Sigmoid colon (tissue), 7 donors: ENCODE data around the gene DNAJC9. TPM values are rescaled to one million over a fixed set of nuclear protein-coding genes. Genes with fewer than 3 reads are reported as not detected.

Experiments
- DNase-seq: peaks from one replicate; pipeline ENCODE4 v3.0.0-alpha.2; 2019
- H3K27ac ChIP-seq, 4 donors: fragments of 200-600 bp; sonication (generic); one replicate each; pipeline ENCODE4 v1.5.1; 2016 to 2019; ENCODE audit warnings: mild to moderate bottlenecking in 1 of 4
- H3K27me3 ChIP-seq, 3 donors: fragments of 200-600 bp; sonication (generic); one replicate each; pipeline ENCODE4 v1.5.1; 2019; ENCODE audit warnings: mild to moderate bottlenecking in 1 of 3
- H3K36me3 ChIP-seq, 4 donors: fragments of 200-600 bp; sonication (generic); one replicate each; pipeline ENCODE4 v1.5.1; 2016 to 2019
- H3K4me1 ChIP-seq, 4 donors: fragments of 200-600 bp; sonication (generic); one replicate each; pipeline ENCODE4 v1.5.1; 2017 to 2019
- H3K4me3 ChIP-seq, 4 donors: fragments of 200-600 bp; sonication (generic); one replicate each; pipeline ENCODE4 v1.5.1; 2017 to 2019; ENCODE audit warnings: mild to moderate bottlenecking in 2 of 4, moderate library complexity in 1 of 4
- H3K9me3 ChIP-seq, 4 donors: fragments of 200-600 bp in 3 of 4; sonication (generic) in 3 of 4; one replicate each; pipeline versions ENCODE4 v1.5.1 to v1.6.1; 2013 to 2019
- CTCF ChIP-seq, 4 experiments: fragments of 450-650 bp in 3 of 4; fragments of 200-600 bp in 1 of 4; IDR thresholded peaks; one replicate each; pipeline ENCODE4 v1.5.1; 2016 to 2019; ENCODE audit warnings: antibody characterized with exemption in 4 of 4, mild to moderate bottlenecking in 3 of 4, moderate library complexity in 2 of 4
- EP300 ChIP-seq, 4 donors: sonication (generic); formaldehyde crosslinking; IDR thresholded peaks; one replicate each; pipeline ENCODE4 v1.6.1; 2017; ENCODE audit warnings: antibody characterized with exemption in 4 of 4
- POLR2A ChIP-seq, 2 donors: fragments of 450-650 bp; IDR thresholded peaks; one replicate each; pipeline ENCODE4 v1.6.1; 2016; ENCODE audit warnings: antibody characterized with exemption in 2 of 2, mild to moderate bottlenecking in 2 of 2, moderate library complexity in 2 of 2
- POLR2AphosphoS5 ChIP-seq, 4 donors: sonication (generic); formaldehyde crosslinking; IDR thresholded peaks; one replicate each; pipeline ENCODE4 v1.6.1; 2017; ENCODE audit warnings: antibody characterized with exemption in 4 of 4
- WGBS, 2 donors: extraction: QIAGEN DNeasy Blood & Tissue Kit; methylation state at CpG; one replicate each; pipeline ENCODE4 v1.1.7; 2013; 5-methylcytosine and 5-hydroxymethylcytosine counted together
- intact Hi-C: fragments of 100-400 bp; cut with DNase I; formaldehyde crosslinking; loops from one replicate; pipeline ENCODE4 v1.15.1; 2023
- polyA plus RNA-seq, 3 donors: library from polyadenylated mRNA; stranded (reverse); fragments of 200-250 nt; gene quantifications; one replicate each; pipeline ENCODE4 v1.2.3, GENCODE V29; 2013
- total RNA-seq, 4 donors: library from RNA; depleted of rRNA; stranded (reverse); fragments of >200 nt; gene quantifications; one replicate each; pipeline ENCODE4 v1.1.0, GENCODE V29; 2016
- donor health status: healthy with polysubstance abuse.
- donor health status: Bipolar disorder and iron deficiency.
- donor health status: healthy.

The DNAJC9 gene, protein sequence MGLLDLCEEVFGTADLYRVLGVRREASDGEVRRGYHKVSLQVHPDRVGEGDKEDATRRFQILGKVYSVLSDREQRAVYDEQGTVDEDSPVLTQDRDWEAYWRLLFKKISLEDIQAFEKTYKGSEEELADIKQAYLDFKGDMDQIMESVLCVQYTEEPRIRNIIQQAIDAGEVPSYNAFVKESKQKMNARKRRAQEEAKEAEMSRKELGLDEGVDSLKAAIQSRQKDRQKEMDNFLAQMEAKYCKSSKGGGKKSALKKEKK
- 10 to 100 TPM; 10.2 to 14.3 (median 13.7) TPM for total RNA-seq
- polyA plus RNA-seq, result 10 to 100 TPM in 2 of 3 donors, 1 to 10 TPM in 1; 7.8 to 22.1 (median 12.5) TPM

- Histone ChIP-seq H3K27ac (peak within 1 kb of the TSS; percentile 81 to 91 (median 84)), H3K9me3 (no peaks in the 10 kb centered on the region), H3K4me3 (peak within 1 kb of the TSS; percentile 66 to 98 (median 76)), H3K27me3 (no peaks in the 10 kb centered on the region), H3K36me3 (peaks cover 0 to 54% (median 14%) of the 10 kb centered on the region in 4 donors), H3K4me1 (peaks cover 0 to 42% (median 34%) of the 10 kb centered on the region in 4 donors)
- intact Hi-C loops, result no loop called here
- 0% methylated on average over 78 of the region's 78 CpGs for WGBS, 2 donors
- peak; percentile 77 for TF ChIP-seq POLR2A (IDR thresholded peaks at IDR 0.05)
- peak in 1 of 4 donors; percentile 55 for TF ChIP-seq EP300 (IDR thresholded peaks at IDR 0.05)
- no peak for TF ChIP-seq CTCF (IDR thresholded peaks at IDR 0.05)
- TF ChIP-seq POLR2AphosphoS5 (IDR thresholded peaks at IDR 0.05), result peak; percentile 86 to 97 (median 94)
- peak; percentile 97 for DNase-seq
These were observed at the start of gene DNAJC9 for GRCh38 chr10:73246646-73247508. Gene DNAJC9 (minus strand): TSS chr10:73247255. CDS start chr10:73247189, 66 bp downstream.

DNA sequence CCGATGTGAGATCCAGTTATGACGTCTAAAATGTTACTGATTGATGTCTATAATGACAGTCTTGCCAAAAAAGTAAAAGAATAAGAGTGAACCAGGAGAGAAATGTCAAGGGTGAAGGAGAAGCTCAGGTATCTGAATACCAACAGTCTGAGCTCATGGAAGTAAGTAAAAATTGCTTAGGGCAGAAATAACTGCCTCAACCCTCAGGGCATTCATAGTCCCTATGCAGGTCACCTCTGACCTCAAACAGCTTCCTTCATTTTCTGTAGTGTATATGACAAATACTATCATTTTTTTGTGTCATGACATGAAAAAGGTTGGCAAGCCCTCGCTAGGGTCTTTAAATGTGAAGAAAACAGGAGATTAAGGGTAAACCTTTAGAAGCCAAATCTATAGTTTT is 46.4 kb upstream of the DNAJC9 start:
- intact Hi-C loops, result no loop called here
- Histone ChIP-seq H3K36me3 (peaks cover 0 to 7% (median 0%) of the 10 kb centered on the region in 4 donors), H3K27ac (no peak overlapping the region), H3K4me1 (no peaks in the 10 kb centered on the region), H3K4me3 (no peak overlapping the region), H3K9me3 (no peaks in the 10 kb centered on the region), H3K27me3 (no peaks in the 10 kb centered on the region)
- TF ChIP-seq EP300 (IDR thresholded peaks at IDR 0.05) (no peak), POLR2AphosphoS5 (IDR thresholded peaks at IDR 0.05) (no peak), POLR2A (IDR thresholded peaks at IDR 0.05) (no peak), CTCF (IDR thresholded peaks at IDR 0.05) (no peak)
- WGBS, 2 donors, result 88 to 89% methylated on average over 3 of the region's 3 CpGs
- no peak for DNase-seq

- TF ChIP-seq POLR2AphosphoS5 (IDR thresholded peaks at IDR 0.05) (no peak), CTCF (IDR thresholded peaks at IDR 0.05) (no peak), EP300 (IDR thresholded peaks at IDR 0.05) (no peak), POLR2A (IDR thresholded peaks at IDR 0.05) (no peak)
- no peaks in the 10 kb centered on the region for H3K9me3 ChIP-seq
- no peaks in the 10 kb centered on the region for H3K27me3 ChIP-seq
- peaks cover 0 to 7% (median 0%) of the 10 kb centered on the region in 4 donors for H3K36me3 ChIP-seq
- H3K4me1 ChIP-seq, result no peaks in the 10 kb centered on the region
- H3K4me3 ChIP-seq, result no peak overlapping the region
- H3K27ac ChIP-seq, result no peak overlapping the region
- no peak for DNase-seq
- WGBS, 2 donors, result 95 to 99% methylated on average over 1 of the region's 1 CpG
- intact Hi-C loops, result no loop called here
These were observed 42.9 kb upstream of the DNAJC9 start for GRCh38 chr10:73289958-73290357.

DNA sequence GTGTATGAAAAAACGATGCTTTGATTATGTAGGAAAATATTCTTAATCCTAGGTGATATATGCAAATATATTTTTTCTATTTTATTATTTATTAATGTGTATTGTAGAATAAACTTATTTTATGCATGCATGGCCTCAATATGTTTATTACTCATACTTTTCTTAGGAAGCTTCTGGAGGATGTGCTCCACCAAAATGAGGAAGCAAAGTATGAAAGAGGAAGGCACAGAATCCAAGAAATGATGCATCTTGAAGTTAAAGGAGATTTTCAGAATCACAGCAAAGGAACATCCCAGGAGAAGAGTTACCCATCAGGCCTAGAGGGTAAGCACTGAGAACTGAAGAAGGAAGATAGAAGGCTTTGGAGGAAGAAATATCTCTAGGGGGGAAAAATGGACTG is 40.4 kb upstream of the DNAJC9 start:
- no peak for DNase-seq
- Histone ChIP-seq H3K27me3 (no peaks in the 10 kb centered on the region), H3K27ac (no peak overlapping the region), H3K4me1 (no peaks in the 10 kb centered on the region), H3K36me3 (peaks cover 0 to 7% (median 0%) of the 10 kb centered on the region in 4 donors), H3K9me3 (no peaks in the 10 kb centered on the region), H3K4me3 (no peak overlapping the region)
- intact Hi-C loops, result no loop called here
- WGBS, 2 donors, result 82 to 90% methylated on average over 1 of the region's 1 CpG
- TF ChIP-seq POLR2A (IDR thresholded peaks at IDR 0.05), result no peak
- TF ChIP-seq CTCF (IDR thresholded peaks at IDR 0.05), result no peak
- no peak for TF ChIP-seq POLR2AphosphoS5 (IDR thresholded peaks at IDR 0.05)
- TF ChIP-seq EP300 (IDR thresholded peaks at IDR 0.05), result no peak
